ENCODE results near the gene MAPK8. TPM values are rescaled to one million over a fixed set of nuclear protein-coding genes. Genes with fewer than 3 reads are reported as not detected.
A peak's percentile ranks its signal among the peaks of the same experiment; 100 is the strongest.

Gene MAPK8
- total RNA-seq, 6 experiments from 2014 or later = 56.3 to 96.6 (median 74.8) TPM

DNA sequence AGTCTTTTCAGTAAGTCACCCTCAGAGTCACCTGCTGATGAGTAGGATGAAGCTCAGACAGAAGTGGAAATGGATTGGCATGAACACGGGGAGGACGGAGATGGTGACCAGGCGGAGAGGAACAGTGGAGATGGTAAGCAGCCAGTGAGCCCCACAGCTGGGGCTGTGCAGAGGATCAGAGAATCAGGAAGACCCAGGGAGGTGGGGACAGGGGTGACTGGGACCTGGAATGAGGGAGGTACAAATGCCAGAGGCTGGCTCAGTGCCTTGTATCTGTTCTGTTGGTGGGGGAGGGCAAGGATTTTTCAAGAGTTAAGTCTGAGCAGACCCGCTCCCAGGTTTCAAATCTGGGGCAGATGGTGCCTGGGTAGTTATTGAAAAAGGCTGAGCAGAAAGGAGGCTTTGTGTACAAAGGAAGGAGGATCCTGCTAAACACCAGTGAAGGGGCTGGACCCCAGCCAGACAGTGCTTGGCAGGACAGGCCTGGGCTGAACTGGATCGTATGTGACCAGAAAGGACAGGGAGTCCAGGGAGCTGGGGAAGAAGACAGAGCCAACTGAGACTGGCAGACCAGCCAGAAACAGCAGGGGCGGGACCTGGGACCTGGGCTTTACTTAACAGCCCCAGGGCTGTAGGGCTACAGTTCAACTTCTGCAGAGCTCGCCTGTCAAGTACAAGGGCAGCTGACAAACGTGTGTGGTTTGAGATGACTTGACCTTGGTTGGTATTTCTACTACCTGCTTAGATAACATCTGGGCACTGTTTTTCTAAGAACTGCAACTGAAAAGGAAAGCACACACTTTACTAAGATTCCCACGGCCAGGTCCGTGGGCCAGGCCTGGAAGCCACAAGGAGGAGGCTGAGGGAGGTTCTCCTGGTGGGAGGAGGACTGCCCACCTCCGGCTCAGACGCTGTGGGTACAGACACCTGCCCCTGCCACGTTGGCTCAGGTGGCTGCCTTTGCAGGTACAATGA lies 18.8 kb upstream of the MAPK8 start:
- Mint-ChIP-seq H3K4me3 (no peak overlapping the region), H3K9me3 (peaks cover 7% of the 10 kb centered on the region), H3K27ac (no peak overlapping the region), H3K4me1 (ENCODE audit: low read depth) (peaks cover 13% of the 10 kb centered on the region; the same call in 1 of the 2 replicates), H3K36me3 (ENCODE audit: low read depth) (peaks cover 7% of the 10 kb centered on the region), H3K27me3 (ENCODE audit: insufficient read depth) (peaks cover 40% of the 10 kb centered on the region)
- DNase-seq = no peak
- TF ChIP-seq, protein P1, sequence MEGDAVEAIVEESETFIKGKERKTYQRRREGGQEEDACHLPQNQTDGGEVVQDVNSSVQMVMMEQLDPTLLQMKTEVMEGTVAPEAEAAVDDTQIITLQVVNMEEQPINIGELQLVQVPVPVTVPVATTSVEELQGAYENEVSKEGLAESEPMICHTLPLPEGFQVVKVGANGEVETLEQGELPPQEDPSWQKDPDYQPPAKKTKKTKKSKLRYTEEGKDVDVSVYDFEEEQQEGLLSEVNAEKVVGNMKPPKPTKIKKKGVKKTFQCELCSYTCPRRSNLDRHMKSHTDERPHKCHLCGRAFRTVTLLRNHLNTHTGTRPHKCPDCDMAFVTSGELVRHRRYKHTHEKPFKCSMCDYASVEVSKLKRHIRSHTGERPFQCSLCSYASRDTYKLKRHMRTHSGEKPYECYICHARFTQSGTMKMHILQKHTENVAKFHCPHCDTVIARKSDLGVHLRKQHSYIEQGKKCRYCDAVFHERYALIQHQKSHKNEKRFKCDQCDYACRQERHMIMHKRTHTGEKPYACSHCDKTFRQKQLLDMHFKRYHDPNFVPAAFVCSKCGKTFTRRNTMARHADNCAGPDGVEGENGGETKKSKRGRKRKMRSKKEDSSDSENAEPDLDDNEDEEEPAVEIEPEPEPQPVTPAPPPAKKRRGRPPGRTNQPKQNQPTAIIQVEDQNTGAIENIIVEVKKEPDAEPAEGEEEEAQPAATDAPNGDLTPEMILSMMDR (IDR thresholded peaks at IDR 0.05) = no peak

DNA sequence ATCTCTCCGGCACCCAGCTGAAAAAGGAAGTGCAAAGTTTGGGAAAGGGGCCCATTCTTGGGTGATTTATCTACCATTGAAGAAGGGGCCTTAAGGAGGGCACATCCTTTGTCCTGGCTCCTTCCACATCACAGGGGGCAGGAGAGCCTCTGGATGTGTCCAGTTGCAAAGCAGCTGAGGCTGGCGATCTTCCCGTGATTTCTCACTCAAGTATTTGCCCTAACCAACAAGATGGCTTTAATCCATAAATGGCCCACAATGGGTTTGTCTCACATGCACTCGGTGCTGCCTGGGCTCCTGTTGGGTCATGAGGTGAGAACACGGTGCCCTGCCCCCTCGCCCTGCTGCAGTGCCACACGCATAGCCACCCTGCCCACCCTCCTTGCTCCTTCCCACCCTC lies 17.8 kb upstream of the MAPK8 start:
- TF ChIP-seq, protein P1 (IDR thresholded peaks at IDR 0.05) = no peak
- Mint-ChIP-seq H3K9me3 (peaks cover 5% of the 10 kb centered on the region), H3K27ac (no peak overlapping the region), H3K36me3 (ENCODE audit: low read depth) (peaks cover 7% of the 10 kb centered on the region), H3K4me1 (ENCODE audit: low read depth) (peaks cover 13% of the 10 kb centered on the region; the same call in 1 of the 2 replicates), H3K4me3 (no peak overlapping the region), H3K27me3 (ENCODE audit: insufficient read depth) (peaks cover 39% of the 10 kb centered on the region)
- no peak for DNase-seq

DNA sequence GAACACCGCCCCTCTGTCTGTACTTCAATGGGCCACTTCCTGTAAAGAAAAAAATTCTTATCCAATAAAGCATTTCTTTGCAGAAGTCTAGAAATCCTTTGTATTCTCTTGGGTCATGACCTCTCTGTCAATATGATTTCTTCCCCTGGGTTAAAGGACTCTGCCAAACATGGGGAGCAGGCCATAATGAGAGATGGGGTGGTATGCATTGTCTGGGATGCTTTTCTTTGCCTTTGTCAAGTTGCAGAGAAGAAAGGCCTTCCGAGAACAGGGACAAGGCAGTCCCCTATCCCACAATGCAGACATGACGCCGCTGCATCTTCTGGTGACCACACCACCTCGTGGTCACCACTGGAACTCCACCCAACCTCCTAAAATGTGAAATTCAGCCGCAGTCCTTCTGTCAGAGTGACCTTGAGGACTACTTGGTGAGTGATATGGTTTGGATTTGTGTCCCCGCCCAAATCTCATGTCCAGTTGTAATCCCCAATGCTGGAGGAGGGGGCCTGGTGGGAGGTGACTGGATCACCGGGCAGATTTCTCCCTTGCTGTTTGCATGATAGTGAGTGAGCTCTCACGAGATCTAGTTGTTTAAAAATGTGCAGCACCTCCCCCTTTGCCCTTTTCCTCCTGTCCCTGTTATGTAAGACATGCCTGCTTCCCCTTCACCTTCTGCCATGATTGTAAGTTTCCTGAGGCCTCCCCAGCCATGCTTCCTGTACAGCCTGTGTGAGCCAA lies 16.8 kb upstream of the MAPK8 start:
- Mint-ChIP-seq H3K9me3 (no peaks in the 10 kb centered on the region), H3K27me3 (ENCODE audit: insufficient read depth) (peaks cover 36% of the 10 kb centered on the region), H3K4me1 (ENCODE audit: low read depth) (peaks cover 13% of the 10 kb centered on the region; the same call in 1 of the 2 replicates), H3K4me3 (no peak overlapping the region), H3K36me3 (ENCODE audit: low read depth) (peaks cover 5% of the 10 kb centered on the region; the same call in 1 of the 2 replicates), H3K27ac (no peak overlapping the region)
- TF ChIP-seq, protein P1 (IDR thresholded peaks at IDR 0.05) = peak; percentile 90
- DNase-seq = no peak

DNA sequence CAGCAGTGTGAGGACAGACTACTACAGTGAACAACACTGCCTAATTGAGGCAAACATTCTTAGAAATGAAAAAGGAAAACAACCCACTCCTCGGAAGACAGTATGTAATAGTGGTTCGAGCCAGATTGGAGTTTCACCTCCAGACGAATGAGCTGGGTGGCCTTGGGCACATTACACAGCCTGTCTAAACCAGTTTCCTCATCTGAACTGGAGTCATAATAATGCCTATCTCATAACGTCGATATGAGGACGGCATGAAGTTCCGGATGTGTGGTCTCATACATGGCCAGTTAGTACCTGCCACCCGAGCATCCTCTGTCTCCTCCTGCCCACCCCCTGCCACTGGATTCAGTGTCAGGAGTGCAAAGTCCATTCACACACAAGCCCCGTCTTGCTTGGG lies 16.2 kb upstream of the MAPK8 start:
- Mint-ChIP-seq H3K27me3 (ENCODE audit: insufficient read depth) (peaks cover 31% of the 10 kb centered on the region), H3K27ac (no peak overlapping the region), H3K9me3 (no peaks in the 10 kb centered on the region), H3K4me3 (no peak overlapping the region), H3K36me3 (ENCODE audit: low read depth) (no peaks in the 10 kb centered on the region), H3K4me1 (ENCODE audit: low read depth) (peaks cover 13% of the 10 kb centered on the region; the same call in 1 of the 2 replicates)
- DNase-seq = no peak
- TF ChIP-seq, protein P1 (IDR thresholded peaks at IDR 0.05) = no peak

DNA sequence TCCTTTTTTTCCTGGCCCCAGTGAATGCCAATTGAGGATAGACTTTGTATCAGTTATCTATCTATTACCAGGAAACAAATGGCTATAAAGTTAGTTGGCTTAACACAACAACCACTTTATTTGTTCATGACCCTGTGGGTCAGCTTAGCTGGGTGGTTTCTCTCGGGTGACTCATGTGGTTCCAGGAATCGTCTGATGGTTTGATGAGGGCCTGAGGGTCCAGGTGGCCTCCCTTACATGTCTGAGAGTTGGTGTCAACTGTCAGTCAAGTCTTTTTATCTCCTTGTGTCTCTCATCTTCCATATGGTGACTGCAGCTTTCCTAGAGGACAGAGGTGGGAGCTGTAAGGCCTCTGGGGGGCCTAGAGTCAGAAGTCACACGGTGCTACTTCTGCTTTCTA lies 15.3 kb upstream of the MAPK8 start:
- H3K9me3 Mint-ChIP-seq = no peaks in the 10 kb centered on the region
- H3K27me3 Mint-ChIP-seq (ENCODE audit: insufficient read depth) = peaks cover 23% of the 10 kb centered on the region
- no peak overlapping the region for H3K4me3 Mint-ChIP-seq
- no peak for DNase-seq
- H3K4me1 Mint-ChIP-seq (ENCODE audit: low read depth) = peaks cover 13% of the 10 kb centered on the region; the same call in 1 of the 2 replicates
- no peaks in the 10 kb centered on the region for H3K36me3 Mint-ChIP-seq (ENCODE audit: low read depth)
- TF ChIP-seq, protein P1 (IDR thresholded peaks at IDR 0.05) = no peak
- no peak overlapping the region for H3K27ac Mint-ChIP-seq
